ENCODE measurements around the gene EFR3B. TPM values are rescaled to one million over a fixed set of nuclear protein-coding genes. Genes with fewer than 3 reads are reported as not detected.
A peak's percentile ranks its signal among the peaks of the same experiment; 100 is the strongest.
"Not testable (repeated sequence)": the region's sequence is repeated elsewhere in the genome, so short reads cannot be mapped to it uniquely, and the experiment has no call there.

Gene EFR3B, protein sequence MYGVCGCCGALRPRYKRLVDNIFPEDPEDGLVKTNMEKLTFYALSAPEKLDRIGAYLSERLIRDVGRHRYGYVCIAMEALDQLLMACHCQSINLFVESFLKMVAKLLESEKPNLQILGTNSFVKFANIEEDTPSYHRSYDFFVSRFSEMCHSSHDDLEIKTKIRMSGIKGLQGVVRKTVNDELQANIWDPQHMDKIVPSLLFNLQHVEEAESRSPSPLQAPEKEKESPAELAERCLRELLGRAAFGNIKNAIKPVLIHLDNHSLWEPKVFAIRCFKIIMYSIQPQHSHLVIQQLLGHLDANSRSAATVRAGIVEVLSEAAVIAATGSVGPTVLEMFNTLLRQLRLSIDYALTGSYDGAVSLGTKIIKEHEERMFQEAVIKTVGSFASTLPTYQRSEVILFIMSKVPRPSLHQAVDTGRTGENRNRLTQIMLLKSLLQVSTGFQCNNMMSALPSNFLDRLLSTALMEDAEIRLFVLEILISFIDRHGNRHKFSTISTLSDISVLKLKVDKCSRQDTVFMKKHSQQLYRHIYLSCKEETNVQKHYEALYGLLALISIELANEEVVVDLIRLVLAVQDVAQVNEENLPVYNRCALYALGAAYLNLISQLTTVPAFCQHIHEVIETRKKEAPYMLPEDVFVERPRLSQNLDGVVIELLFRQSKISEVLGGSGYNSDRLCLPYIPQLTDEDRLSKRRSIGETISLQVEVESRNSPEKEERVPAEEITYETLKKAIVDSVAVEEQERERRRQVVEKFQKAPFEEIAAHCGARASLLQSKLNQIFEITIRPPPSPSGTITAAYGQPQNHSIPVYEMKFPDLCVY
- total RNA-seq, result under 1 TPM; 0.16 to 0.23 TPM

DNA sequence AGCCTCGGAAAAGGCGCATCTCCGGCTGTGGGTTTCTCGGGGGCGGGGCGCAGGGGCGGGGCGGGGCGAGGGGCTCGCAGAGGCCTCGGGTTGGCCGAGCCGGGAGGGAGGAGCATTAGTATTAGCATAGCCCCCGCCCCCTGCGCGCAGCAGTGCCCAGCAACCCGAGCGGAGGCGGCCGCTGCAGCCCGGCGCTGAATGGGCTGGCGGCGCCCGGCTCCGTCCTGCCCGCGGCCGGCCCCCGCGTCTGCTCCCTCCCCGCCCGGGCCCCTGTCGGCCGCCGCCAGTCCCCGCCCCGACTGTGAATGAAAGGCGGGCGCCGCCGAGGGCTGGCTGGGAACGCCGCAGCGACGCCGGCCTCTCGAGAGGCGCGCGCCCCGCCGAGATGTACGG lies at the start of gene EFR3B:
Gene EFR3B (plus strand): TSS at position 149 of the 393 bp plus-strand sequence. CDS start 237 bp downstream, at position 386.
- POLR2A ChIA-PET, result interaction anchor here (0.9 to 1.2 kb wide), 2 partner anchors 30 to 87 kb away, joined by 3 read pairs; no protein-coding TSS in a partner anchor
- CTCF ChIA-PET, result interaction anchor here (1.0 to 1.5 kb wide), 2 partner anchors 67 to 810 kb away, joined by 3 read pairs; no protein-coding TSS in a partner anchor
- TF ChIP-seq, protein P1, sequence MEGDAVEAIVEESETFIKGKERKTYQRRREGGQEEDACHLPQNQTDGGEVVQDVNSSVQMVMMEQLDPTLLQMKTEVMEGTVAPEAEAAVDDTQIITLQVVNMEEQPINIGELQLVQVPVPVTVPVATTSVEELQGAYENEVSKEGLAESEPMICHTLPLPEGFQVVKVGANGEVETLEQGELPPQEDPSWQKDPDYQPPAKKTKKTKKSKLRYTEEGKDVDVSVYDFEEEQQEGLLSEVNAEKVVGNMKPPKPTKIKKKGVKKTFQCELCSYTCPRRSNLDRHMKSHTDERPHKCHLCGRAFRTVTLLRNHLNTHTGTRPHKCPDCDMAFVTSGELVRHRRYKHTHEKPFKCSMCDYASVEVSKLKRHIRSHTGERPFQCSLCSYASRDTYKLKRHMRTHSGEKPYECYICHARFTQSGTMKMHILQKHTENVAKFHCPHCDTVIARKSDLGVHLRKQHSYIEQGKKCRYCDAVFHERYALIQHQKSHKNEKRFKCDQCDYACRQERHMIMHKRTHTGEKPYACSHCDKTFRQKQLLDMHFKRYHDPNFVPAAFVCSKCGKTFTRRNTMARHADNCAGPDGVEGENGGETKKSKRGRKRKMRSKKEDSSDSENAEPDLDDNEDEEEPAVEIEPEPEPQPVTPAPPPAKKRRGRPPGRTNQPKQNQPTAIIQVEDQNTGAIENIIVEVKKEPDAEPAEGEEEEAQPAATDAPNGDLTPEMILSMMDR (IDR thresholded peaks at IDR 0.05), result no peak
- H3K36me3 Mint-ChIP-seq (ENCODE audit: low read depth), result no peaks in the 10 kb centered on the region
- ATAC-seq (peak; percentile 96), DNase-seq (peak; percentile 95)
- peak within 1 kb of the TSS; percentile 75 for H3K4me3 Mint-ChIP-seq
- H3K4me1 Mint-ChIP-seq (ENCODE audit: low read depth), result peaks cover 25% of the 10 kb centered on the region
- intact Hi-C loops (cut with micrococcal nuclease), result no loop called here
- peaks cover 42% of the 10 kb centered on the region for H3K27me3 Mint-ChIP-seq
- peak within 1 kb of the TSS; percentile 42 for H3K27ac Mint-ChIP-seq
- no peaks in the 10 kb centered on the region for H3K9me3 Mint-ChIP-seq

DNA sequence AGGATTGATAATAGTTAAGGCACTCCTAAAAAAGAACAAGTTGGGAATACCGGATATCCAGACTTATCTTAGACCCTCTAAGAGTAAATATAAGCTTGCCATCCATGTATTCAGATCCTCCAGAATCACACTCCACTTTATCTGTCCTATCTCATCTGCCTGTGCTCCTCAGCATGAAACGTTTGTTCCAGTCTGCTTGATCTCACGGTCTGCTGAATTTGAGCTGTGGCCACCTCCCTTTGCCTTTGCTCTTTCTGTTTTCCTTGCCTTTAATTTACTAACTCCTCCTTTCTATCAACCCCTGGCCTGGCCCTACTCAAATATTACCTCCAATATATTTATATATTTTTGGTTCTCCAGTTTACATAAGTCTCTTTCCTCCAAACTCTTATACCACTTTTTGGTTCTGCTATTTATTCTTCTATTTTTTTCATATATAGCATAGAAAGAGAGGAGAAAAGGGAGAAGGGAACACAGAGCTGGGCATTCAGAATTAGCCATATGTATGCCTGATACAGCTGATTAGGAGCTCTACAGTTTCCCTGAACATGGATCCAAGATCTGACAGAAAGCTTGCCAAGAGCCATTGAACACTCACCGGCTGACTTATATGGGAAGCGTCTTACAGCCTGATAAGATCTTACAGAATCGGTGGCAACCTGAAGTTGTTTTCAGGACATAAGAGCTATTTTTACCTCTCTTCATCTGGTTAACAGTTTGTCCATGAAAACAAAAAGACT lies 48.3 kb upstream of the EFR3B start:
- H3K4me3 Mint-ChIP-seq, result no peak overlapping the region

DNA sequence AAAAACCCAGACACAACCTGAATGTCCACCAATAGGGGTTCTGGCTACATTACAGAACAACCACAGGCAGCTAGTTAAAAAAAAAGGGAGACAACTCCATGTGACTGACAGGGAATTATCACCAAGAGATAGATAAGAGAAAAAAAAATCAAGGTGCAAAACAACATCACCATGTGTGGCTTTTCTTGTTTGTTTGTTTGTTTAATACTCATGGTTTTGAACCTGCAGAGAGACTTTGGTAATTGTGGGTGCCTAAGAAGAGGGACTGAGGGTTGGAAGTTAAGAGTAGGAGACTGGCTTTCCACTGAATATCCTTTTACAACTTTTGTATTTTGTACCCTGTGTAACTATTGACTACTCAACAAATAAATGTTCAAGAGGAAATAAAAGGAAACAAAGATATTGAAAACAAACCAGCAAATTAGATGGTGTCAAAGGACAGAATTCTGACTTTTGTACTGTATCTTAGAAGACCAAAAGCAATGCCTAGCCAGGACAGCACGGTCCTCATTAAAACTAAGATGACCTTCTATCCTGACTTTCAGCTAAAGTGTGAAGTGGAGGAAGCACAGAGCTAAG lies 47.6 kb upstream of the EFR3B start:
- TF ChIP-seq, protein P1 (IDR thresholded peaks at IDR 0.05), result no peak
- Mint-ChIP-seq H3K4me3 (no peak overlapping the region), H3K4me1 (ENCODE audit: low read depth) (no peaks in the 10 kb centered on the region), H3K9me3 (no peaks in the 10 kb centered on the region), H3K27me3 (peaks cover 15% of the 10 kb centered on the region), H3K36me3 (ENCODE audit: low read depth) (no peaks in the 10 kb centered on the region), H3K27ac (no peak overlapping the region)
- ChIA-PET CTCF (interaction anchor here (1.2 to 3.8 kb wide), 3 partner anchors 18 to 202 kb away, joined by 3 to 22 read pairs (median 7); no protein-coding TSS in a partner anchor), POLR2A (no interaction called here)
- ATAC-seq (no peak), DNase-seq (no peak)
- intact Hi-C loops (cut with micrococcal nuclease), result no loop called here

More for the DNA sequence above, 48.3 kb upstream of the EFR3B start:
- no peaks in the 10 kb centered on the region for H3K4me1 Mint-ChIP-seq (ENCODE audit: low read depth)
- H3K36me3 Mint-ChIP-seq (ENCODE audit: low read depth), result no peaks in the 10 kb centered on the region
- no peak overlapping the region for H3K27ac Mint-ChIP-seq
- DNase-seq (no peak), ATAC-seq (no peak)
- ChIA-PET POLR2A (no interaction called here), CTCF (interaction anchor here (1.7 to 3.8 kb wide), 3 partner anchors 18 to 203 kb away, joined by 4 to 22 read pairs (median 7); no protein-coding TSS in a partner anchor)
- TF ChIP-seq, protein P1 (IDR thresholded peaks at IDR 0.05), result no peak
- no peaks in the 10 kb centered on the region for H3K9me3 Mint-ChIP-seq
- peaks cover 15% of the 10 kb centered on the region for H3K27me3 Mint-ChIP-seq
- intact Hi-C loops (cut with micrococcal nuclease), result no loop called here

DNA sequence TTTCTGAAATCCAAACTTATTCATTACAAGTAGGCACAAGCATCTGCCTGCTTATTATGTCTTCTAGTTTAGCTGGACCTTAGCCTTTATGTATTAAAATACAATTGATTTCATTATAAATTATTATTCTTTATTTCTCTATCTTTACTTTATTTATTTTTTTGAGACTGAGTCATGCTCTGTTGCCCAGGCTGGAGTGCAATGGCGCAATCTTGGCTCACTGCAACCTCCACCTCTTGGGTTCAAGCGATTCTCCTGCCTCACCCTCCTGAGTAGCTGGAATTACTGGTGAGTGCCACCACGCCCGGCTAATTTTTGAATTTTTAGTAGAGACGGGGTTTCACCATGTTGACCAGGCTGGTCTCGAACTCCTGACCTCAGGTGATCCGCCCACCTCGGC lies 42.8 kb upstream of the EFR3B start:
- H3K9me3 Mint-ChIP-seq; H3K27ac Mint-ChIP-seq; DNase-seq; POLR2A ChIA-PET; ATAC-seq; H3K4me1 Mint-ChIP-seq (ENCODE audit: low read depth); H3K4me3 Mint-ChIP-seq; intact Hi-C loops (cut with micrococcal nuclease); H3K36me3 Mint-ChIP-seq (ENCODE audit: low read depth); H3K27me3 Mint-ChIP-seq: not testable (repeated sequence)
- CTCF ChIA-PET, result interaction anchor here (0.6 kb wide), 1 partner anchor 23 kb away, joined by 3 read pairs; no protein-coding TSS in a partner anchor

DNA sequence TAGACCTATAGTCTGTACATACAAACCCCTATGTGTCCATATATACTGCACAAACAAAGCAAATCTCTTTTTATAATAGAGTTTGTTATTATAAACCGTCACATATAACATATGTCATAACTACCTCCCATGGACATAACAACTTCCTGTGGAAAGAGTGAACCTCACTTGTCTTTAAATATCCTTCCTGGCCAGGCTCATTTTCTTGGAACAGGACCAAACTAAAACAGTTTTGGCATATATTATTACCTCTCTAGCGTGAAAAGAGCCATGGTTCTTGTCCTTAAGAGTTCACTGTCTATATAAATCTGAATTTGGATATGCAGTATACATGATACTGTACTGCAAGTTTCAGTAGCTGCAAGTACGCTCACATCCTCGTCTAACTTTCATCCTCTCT lies 41.8 kb upstream of the EFR3B start:
- ChIA-PET CTCF (no interaction called here), POLR2A (interaction anchor here (0.6 kb wide), 1 partner anchor 23 kb away, joined by 3 read pairs; no protein-coding TSS in a partner anchor)
- Mint-ChIP-seq H3K4me3 (no peak overlapping the region), H3K4me1 (ENCODE audit: low read depth) (no peaks in the 10 kb centered on the region), H3K27me3 (peaks cover 3% of the 10 kb centered on the region), H3K36me3 (ENCODE audit: low read depth) (no peaks in the 10 kb centered on the region), H3K27ac (no peak overlapping the region), H3K9me3 (no peaks in the 10 kb centered on the region)
- no peak for DNase-seq
- intact Hi-C loops (cut with micrococcal nuclease), result no loop called here
- ATAC-seq, result no peak
- TF ChIP-seq, protein P1 (IDR thresholded peaks at IDR 0.05), result no peak

All from activated CD8-positive, alpha-beta T cell treated with anti-CD3 and anti-CD28 coated beads for 36 hours (primary cell).